ENCODE measurements around the gene ITGAE.

GRCh38 chr17:3738562-3739295, 62.3 kb downstream of the ITGAE start:
- TF ChIP-seq EZH2 (optimal IDR thresholded peaks at IDR 0.05; ENCODE audit: low read depth, low read length) = no peak
- no peak for TF ChIP-seq CTCF (IDR thresholded peaks at IDR 0.05; ENCODE audit: low read length)
